HCT116 (cell line): ENCODE measurements around the gene SELP. TPM values are rescaled to one million over a fixed set of nuclear protein-coding genes. Genes with fewer than 3 reads are reported as not detected.

ENCODE experiments used
- ATAC-seq: fragments of 200-7000 bp; cut with Tn5 transposase; 2 replicates; pipeline ENCODE4 v1.9.1; 2020; ENCODE audit warnings: mild to moderate bottlenecking, moderate library complexity
- BruUV-seq: library from RNA; stranded (reverse); fragments of 400-500 nt; replicated peaks from 2 replicates; lab custom pipeline; 2021; lab: Mats Ljungman, UMichigan
- CTCF ChIA-PET: fragments of 300-600 bp; sonication (Branson Sonifier 250); formaldehyde crosslinking; loops from one replicate; lab custom pipeline; 2021; ENCODE audit warnings: antibody characterized with exemption; lab: Charles Lee
- POLR2A ChIA-PET: fragments of 300-600, 350-600 bp; sonication (Branson Sonifier 250); formaldehyde crosslinking; loops from one replicate; lab custom pipeline; 2021; ENCODE audit warnings: antibody characterized with exemption; lab: Charles Lee
- RAD21 ChIA-PET, 2 experiments: fragments of 300-600 bp; sonication (Branson Sonifier 250); formaldehyde crosslinking; loops; one replicate each; lab custom pipeline; 2023; ENCODE audit warnings: low total read pairs in 2 of 2; ENCODE audit not compliant: uncharacterized antibody in 2 of 2, unreplicated experiment in 2 of 2, low non-redundant PET in 1 of 2; lab: Charles Lee
- DNase-seq: peaks from one replicate; pipeline ENCODE4 v3.0.0-alpha.2; 2010; ENCODE audit warnings: low read depth, low spot score
- H2AFZ ChIP-seq: fragments of 200-600 bp; shearing (Covaris generic), sonication (generic); 2 replicates; pipeline ENCODE4 v1.6.1; 2017; ENCODE audit warnings: low read depth, mixed run types, mixed read lengths, antibody characterized with exemption, low read length; ENCODE audit not compliant: poor library complexity, severe bottlenecking
- H3K27ac ChIP-seq: 2 replicates; pipeline ENCODE4 v1.5.1; 2012; ENCODE audit warnings: low read depth, low read length
- H3K27me3 ChIP-seq: fragments of 200-600 bp; sonication (generic); 2 replicates; pipeline ENCODE4 v1.6.1; 2016; ENCODE audit warnings: mixed run types, low read length, mixed read lengths; ENCODE audit not compliant: insufficient read depth
- H3K36me3 ChIP-seq, 2 experiments: fragments of 200-500 bp in 1 of 2; fragments of 200-600 bp in 1 of 2; sonication (Bioruptor generic) in 1 of 2; sonication (generic) in 1 of 2; 2 replicates each; pipeline versions ENCODE4 v1.5.1 to v1.6.1; 2014 to 2016; ENCODE audit warnings: low read length in 2 of 2, inconsistent platforms in 1 of 2, mixed read lengths in 1 of 2, mixed run types in 1 of 2; ENCODE audit not compliant: insufficient read depth in 2 of 2, control insufficient read depth in 1 of 2
- H3K4me1 ChIP-seq, 2 experiments: fragments of 200-600 bp in 1 of 2; sonication (generic) in 1 of 2; 2 replicates each; pipeline versions ENCODE4 v1.5.1 to v1.6.1; 2012 to 2017; ENCODE audit warnings: low read length in 2 of 2, inconsistent platforms in 1 of 2, mild to moderate bottlenecking in 1 of 2, mixed read lengths in 1 of 2, mixed run types in 1 of 2, moderate library complexity in 1 of 2; ENCODE audit not compliant: insufficient read depth in 2 of 2, control insufficient read depth in 1 of 2
- H3K4me2 ChIP-seq: fragments of 200-600 bp; sonication (generic); 2 replicates; pipeline ENCODE4 v1.6.1; 2017; ENCODE audit warnings: mixed run types, low read length, mixed read lengths
- H3K4me3 ChIP-seq, 2 experiments: fragments of 200-600 bp in 1 of 2; sonication (generic) in 1 of 2; replicated peaks in 1 of 2; 2 replicates each; pipeline ENCODE4 v1.5.1; 2011 to 2016; ENCODE audit warnings: low read length in 2 of 2, control low read depth in 1 of 2, low read depth in 1 of 2, mild to moderate bottlenecking in 1 of 2, mixed read lengths in 1 of 2, mixed run types in 1 of 2
- H3K79me2 ChIP-seq: fragments of 200-600 bp; sonication (generic); 2 replicates; pipeline ENCODE4 v1.6.1; 2017; ENCODE audit warnings: mild to moderate bottlenecking, mixed run types, low read length, moderate library complexity, mixed read lengths; ENCODE audit not compliant: insufficient read depth
- H3K9ac ChIP-seq: fragments of 200-600 bp; sonication (generic); 2 replicates; pipeline ENCODE4 v1.6.1; 2016; ENCODE audit warnings: low read length, mixed read lengths
- H3K9me2 ChIP-seq: fragments of 200-600 bp; sonication (generic), shearing (Covaris generic); 2 replicates; pipeline ENCODE4 v1.6.1; 2017; ENCODE audit warnings: mixed run types, mild to moderate bottlenecking, moderate library complexity; ENCODE audit not compliant: insufficient read depth
- H3K9me3 ChIP-seq, 2 experiments: fragments of 200-500 bp in 1 of 2; fragments of 200-600 bp in 1 of 2; sonication (Bioruptor generic) in 1 of 2; sonication (generic) in 1 of 2; 2 replicates each; pipeline ENCODE4 v1.6.1; 2014 to 2017; ENCODE audit warnings: low read length in 2 of 2, mixed read lengths in 2 of 2, inconsistent platforms in 1 of 2, low read depth in 1 of 2, mild to moderate bottlenecking in 1 of 2, mixed run types in 1 of 2, moderate library complexity in 1 of 2; ENCODE audit not compliant: control insufficient read depth in 1 of 2, insufficient read depth in 1 of 2
- H4K20me1 ChIP-seq: fragments of 200-600 bp; sonication (generic), shearing (Covaris generic); 2 replicates; pipeline ENCODE4 v1.6.1; 2017; ENCODE audit warnings: mixed run types, mild to moderate bottlenecking, moderate library complexity; ENCODE audit not compliant: insufficient read depth
- CBX3 ChIP-seq: IDR thresholded peaks from 2 replicates; pipeline ENCODE4 v1.6.1; 2012; ENCODE audit warnings: low read depth
- CEBPB ChIP-seq: IDR thresholded peaks from 2 replicates; pipeline ENCODE4 v1.6.1; 2012; ENCODE audit warnings: low read depth
- EGR1 ChIP-seq: IDR thresholded peaks from 2 replicates; pipeline ENCODE4 v1.6.1; 2012; ENCODE audit warnings: low read depth
- ELF1 ChIP-seq: IDR thresholded peaks from 2 replicates; pipeline ENCODE4 v1.6.1; 2012; ENCODE audit warnings: low read depth, borderline replicate concordance
- EZH2 ChIP-seq: fragments of 200-600 bp; sonication (generic); IDR thresholded peaks from 2 replicates; pipeline ENCODE4 v1.6.1; 2017; ENCODE audit warnings: antibody characterized with exemption, mixed run types
- EZH2phosphoT487 ChIP-seq: fragments of 200-600 bp; IDR thresholded peaks from 2 replicates; pipeline ENCODE4 v1.6.1; 2018; ENCODE audit warnings: antibody characterized with exemption, borderline replicate concordance
- FOSL1 ChIP-seq: IDR thresholded peaks from 2 replicates; pipeline ENCODE4 v1.6.1; 2012; ENCODE audit warnings: low read depth
- JUND ChIP-seq: IDR thresholded peaks from 2 replicates; pipeline ENCODE4 v1.6.1; 2012
- POLR2A ChIP-seq: IDR thresholded peaks from 2 replicates; pipeline ENCODE4 v1.7.0; 2011; ENCODE audit warnings: borderline replicate concordance; ENCODE audit not compliant: insufficient read depth, insufficient read length; ENCODE audit errors: extremely low read depth
- RAD21 ChIP-seq: IDR thresholded peaks from 2 replicates; pipeline ENCODE4 v1.6.1; 2012; ENCODE audit warnings: low read depth, mild to moderate bottlenecking
- SP1 ChIP-seq: IDR thresholded peaks from 2 replicates; pipeline ENCODE4 v1.6.1; 2012; ENCODE audit warnings: low read depth
- SRF ChIP-seq: IDR thresholded peaks from 2 replicates; pipeline ENCODE4 v1.6.1; 2012; ENCODE audit warnings: low read depth
- TCF7L2 ChIP-seq: IDR thresholded peaks from 2 replicates; pipeline ENCODE4 v1.7.0; 2011; ENCODE audit warnings: borderline replicate concordance, inconsistent platforms; ENCODE audit not compliant: insufficient read depth, insufficient read length; ENCODE audit errors: extremely low read depth
- YY1 ChIP-seq: IDR thresholded peaks from 2 replicates; pipeline ENCODE4 v1.6.1; 2011; ENCODE audit warnings: low read length, low read depth, moderate library complexity, mild to moderate bottlenecking; ENCODE audit not compliant: insufficient replicate concordance; ENCODE audit errors: extremely low read depth
- ZFX ChIP-seq: fragments of 450-650 bp; IDR thresholded peaks from 2 replicates; pipeline ENCODE4 v1.6.1; 2017
- ZNF274 ChIP-seq: fragments of 200-500 bp; sonication (Bioruptor generic); IDR thresholded peaks from 2 replicates; pipeline ENCODE4 v1.6.1; 2014; ENCODE audit warnings: mild to moderate bottlenecking, low read depth, low read length, inconsistent platforms
- intact Hi-C: fragments of 100-400 bp; cut with micrococcal nuclease; formaldehyde crosslinking; loops from 2 replicates; pipeline ENCODE4 v1.10.0; 2022
- total RNA-seq: library from RNA; stranded (reverse); gene quantifications from one replicate; pipeline ENCODE4 v1.2.1, GENCODE V29; 2021; ENCODE audit not compliant: unreplicated experiment
- TF ChIP-seq, protein P1 (sequence below): IDR thresholded peaks from 2 replicates; pipeline ENCODE4 v1.6.1; 2012
- TF ChIP-seq, protein P2 (sequence below): IDR thresholded peaks from 2 replicates; pipeline ENCODE4 v1.6.1; 2012; ENCODE audit warnings: low read depth
- TF ChIP-seq, protein P3 (sequence below): IDR thresholded peaks from 2 replicates; pipeline ENCODE4 v1.6.1; 2011; ENCODE audit warnings: mild to moderate bottlenecking, low read length, moderate library complexity; ENCODE audit not compliant: insufficient replicate concordance; ENCODE audit errors: extremely low read depth

Gene SELP
- total RNA-seq, 1 experiment from 2014 or later, result not detected

DNA sequence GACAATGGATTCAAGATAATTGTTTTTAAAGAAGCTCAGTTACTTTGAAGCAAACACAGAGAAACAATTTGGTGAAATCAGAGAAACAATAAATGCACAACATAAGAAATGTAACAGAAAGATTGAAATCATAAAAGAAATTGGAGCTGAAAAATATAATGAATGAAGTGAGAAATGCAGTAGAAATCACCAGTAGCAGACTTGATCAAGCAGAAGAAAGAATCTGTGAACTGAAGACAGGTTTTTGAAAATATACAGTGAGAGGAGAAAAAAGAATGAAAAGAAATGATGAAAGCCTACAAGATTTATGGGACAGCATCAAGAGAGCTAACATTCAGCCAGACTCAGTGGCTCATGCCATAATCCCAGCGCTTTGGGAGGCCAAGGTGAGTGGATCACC is 4.2 kb upstream of the SELP start:
- ChIA-PET CTCF (no interaction called here), POLR2A (no interaction called here), RAD21 (no interaction called here)
- no peak overlapping the region for H3K9ac ChIP-seq
- no peak for ATAC-seq
- no peaks in the 10 kb centered on the region for H3K79me2 ChIP-seq
- BruUV-seq, result no TSS peak
- H3K4me1 ChIP-seq, result no peaks in the 10 kb centered on the region
- H3K4me2 ChIP-seq, result no peak overlapping the region
- H3K36me3 ChIP-seq, result no peaks in the 10 kb centered on the region
- H2AFZ ChIP-seq, result no peak overlapping the region
- H3K27ac ChIP-seq, result no peak overlapping the region
- H4K20me1 ChIP-seq, result no peaks in the 10 kb centered on the region
- no peak for TF ChIP-seq POLR2A
- TF ChIP-seq EZH2, result no peak
- TF ChIP-seq YY1, result no peak
- TF ChIP-seq, protein P1, sequence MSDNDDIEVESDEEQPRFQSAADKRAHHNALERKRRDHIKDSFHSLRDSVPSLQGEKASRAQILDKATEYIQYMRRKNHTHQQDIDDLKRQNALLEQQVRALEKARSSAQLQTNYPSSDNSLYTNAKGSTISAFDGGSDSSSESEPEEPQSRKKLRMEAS, result no peak
- TF ChIP-seq JUND, result no peak
- TF ChIP-seq, protein P2, sequence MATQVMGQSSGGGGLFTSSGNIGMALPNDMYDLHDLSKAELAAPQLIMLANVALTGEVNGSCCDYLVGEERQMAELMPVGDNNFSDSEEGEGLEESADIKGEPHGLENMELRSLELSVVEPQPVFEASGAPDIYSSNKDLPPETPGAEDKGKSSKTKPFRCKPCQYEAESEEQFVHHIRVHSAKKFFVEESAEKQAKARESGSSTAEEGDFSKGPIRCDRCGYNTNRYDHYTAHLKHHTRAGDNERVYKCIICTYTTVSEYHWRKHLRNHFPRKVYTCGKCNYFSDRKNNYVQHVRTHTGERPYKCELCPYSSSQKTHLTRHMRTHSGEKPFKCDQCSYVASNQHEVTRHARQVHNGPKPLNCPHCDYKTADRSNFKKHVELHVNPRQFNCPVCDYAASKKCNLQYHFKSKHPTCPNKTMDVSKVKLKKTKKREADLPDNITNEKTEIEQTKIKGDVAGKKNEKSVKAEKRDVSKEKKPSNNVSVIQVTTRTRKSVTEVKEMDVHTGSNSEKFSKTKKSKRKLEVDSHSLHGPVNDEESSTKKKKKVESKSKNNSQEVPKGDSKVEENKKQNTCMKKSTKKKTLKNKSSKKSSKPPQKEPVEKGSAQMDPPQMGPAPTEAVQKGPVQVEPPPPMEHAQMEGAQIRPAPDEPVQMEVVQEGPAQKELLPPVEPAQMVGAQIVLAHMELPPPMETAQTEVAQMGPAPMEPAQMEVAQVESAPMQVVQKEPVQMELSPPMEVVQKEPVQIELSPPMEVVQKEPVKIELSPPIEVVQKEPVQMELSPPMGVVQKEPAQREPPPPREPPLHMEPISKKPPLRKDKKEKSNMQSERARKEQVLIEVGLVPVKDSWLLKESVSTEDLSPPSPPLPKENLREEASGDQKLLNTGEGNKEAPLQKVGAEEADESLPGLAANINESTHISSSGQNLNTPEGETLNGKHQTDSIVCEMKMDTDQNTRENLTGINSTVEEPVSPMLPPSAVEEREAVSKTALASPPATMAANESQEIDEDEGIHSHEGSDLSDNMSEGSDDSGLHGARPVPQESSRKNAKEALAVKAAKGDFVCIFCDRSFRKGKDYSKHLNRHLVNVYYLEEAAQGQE, result no peak
- no peak for TF ChIP-seq RAD21
- TF ChIP-seq CBX3, result no peak
- TF ChIP-seq CEBPB, result no peak
- TF ChIP-seq, protein P3, sequence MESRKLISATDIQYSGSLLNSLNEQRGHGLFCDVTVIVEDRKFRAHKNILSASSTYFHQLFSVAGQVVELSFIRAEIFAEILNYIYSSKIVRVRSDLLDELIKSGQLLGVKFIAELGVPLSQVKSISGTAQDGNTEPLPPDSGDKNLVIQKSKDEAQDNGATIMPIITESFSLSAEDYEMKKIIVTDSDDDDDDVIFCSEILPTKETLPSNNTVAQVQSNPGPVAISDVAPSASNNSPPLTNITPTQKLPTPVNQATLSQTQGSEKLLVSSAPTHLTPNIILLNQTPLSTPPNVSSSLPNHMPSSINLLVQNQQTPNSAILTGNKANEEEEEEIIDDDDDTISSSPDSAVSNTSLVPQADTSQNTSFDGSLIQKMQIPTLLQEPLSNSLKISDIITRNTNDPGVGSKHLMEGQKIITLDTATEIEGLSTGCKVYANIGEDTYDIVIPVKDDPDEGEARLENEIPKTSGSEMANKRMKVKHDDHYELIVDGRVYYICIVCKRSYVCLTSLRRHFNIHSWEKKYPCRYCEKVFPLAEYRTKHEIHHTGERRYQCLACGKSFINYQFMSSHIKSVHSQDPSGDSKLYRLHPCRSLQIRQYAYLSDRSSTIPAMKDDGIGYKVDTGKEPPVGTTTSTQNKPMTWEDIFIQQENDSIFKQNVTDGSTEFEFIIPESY, result no peak
- no peak for TF ChIP-seq ZFX
- no peak for TF ChIP-seq SP1
- no peak for TF ChIP-seq FOSL1
- no peak for TF ChIP-seq EGR1
- TF ChIP-seq ELF1, result no peak
- TF ChIP-seq SRF, result no peak
- TF ChIP-seq TCF7L2, result no peak
- TF ChIP-seq EZH2phosphoT487, result no peak
- TF ChIP-seq ZNF274, result no peak
- intact Hi-C loops, result no loop called here
- peaks cover 0 to 13% of the 10 kb centered on the region in 2 experiments; a peak in 2 of 4 replicates for H3K9me3 ChIP-seq
- no peak overlapping the region for H3K4me3 ChIP-seq
- no peaks in the 10 kb centered on the region for H3K9me2 ChIP-seq
- H3K27me3 ChIP-seq, result no peaks in the 10 kb centered on the region
- DNase-seq, result no peak
